Mucosa of descending colon (tissue), 3 donors: ENCODE data around the gene IFI27L1. TPM values are rescaled to one million over a fixed set of nuclear protein-coding genes. Genes with fewer than 3 reads are reported as not detected.

Experiments
- ATAC-seq: fragments of 200-7000 bp; cut with Tn5 transposase; one replicate; pipeline ENCODE4 v1.9.1; 2020; ENCODE audit warnings: mild to moderate bottlenecking, moderate library complexity
- DNase-seq, 3 donors: peaks; one replicate each; pipeline ENCODE4 v3.0.0-alpha.2; 2020
- H3K36me3 ChIP-seq: fragments of 200-600 bp; one replicate; pipeline ENCODE4 v1.8.0; 2021; ENCODE audit warnings: low read depth, mild to moderate bottlenecking
- H3K4me1 ChIP-seq: fragments of 200-600 bp; one replicate; pipeline ENCODE4 v1.8.0; 2021; ENCODE audit warnings: low read depth, mild to moderate bottlenecking
- H3K4me3 ChIP-seq: fragments of 200-600 bp; one replicate; pipeline ENCODE4 v1.8.0; 2021; ENCODE audit warnings: mild to moderate bottlenecking
- H3K9me3 ChIP-seq: fragments of 200-600 bp; one replicate; pipeline ENCODE4 v1.8.0; 2021; ENCODE audit warnings: mild to moderate bottlenecking
- intact Hi-C, 2 donors: fragments of 100-400 bp; cut with DNase I in 1 of 2; cut with micrococcal nuclease in 1 of 2; formaldehyde crosslinking; loops; one replicate each; pipeline versions ENCODE4 v1.11.0 to v1.11.1; 2022; cut with DNase I, micrococcal nuclease
- total RNA-seq, 3 donors: library from RNA; stranded (reverse); fragmentation: NEBNext Ultra II Directional in 2 of 3; extraction: Animal tissue kit (Norgen Biotek cat#: 25700) in 2 of 3; gene quantifications; one replicate each; pipeline versions ENCODE4 v1.2.1 to v1.2.4, GENCODE V29; 2021 to 2023
- TF ChIP-seq, protein P1 (sequence below): fragments of 200-600 bp; IDR thresholded peaks from one replicate; pipeline ENCODE4 v1.8.0; 2022; ENCODE audit warnings: antibody characterized with exemption, mild to moderate bottlenecking
- donor health status: DM: no; HTN: no; CAD: no; lungs with moderate emphysema.
- donor health status: DM: no; HTN: no; CAD: no.
- donor health status: DM: no; HTN: yes; CAD: no.

Gene IFI27L1
- total RNA-seq, 3 donors from 2014 or later = 19.9 to 29.9 (median 20.6) TPM

DNA sequence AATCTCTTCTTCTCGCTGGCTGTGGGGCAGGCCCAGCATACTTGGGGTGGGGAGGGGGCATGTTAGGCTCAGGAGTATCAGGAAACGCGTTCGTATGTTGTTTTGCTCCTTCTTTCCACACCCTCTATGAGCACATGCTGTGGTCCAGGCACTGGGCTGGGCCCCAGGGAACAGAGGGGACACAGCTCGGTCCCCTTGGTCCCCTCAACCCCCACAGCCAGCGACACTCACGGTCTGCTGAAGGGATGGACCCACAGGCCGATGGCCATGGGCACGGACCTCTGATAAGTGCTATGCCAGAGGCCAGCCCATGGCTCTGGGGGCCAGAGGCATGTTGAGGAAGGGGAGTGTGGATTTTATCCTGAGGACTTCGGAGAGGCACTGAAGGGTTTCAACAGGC, 35.6 kb downstream of the IFI27L1 start:
- DNase-seq (no peak), ATAC-seq (no peak)
- TF ChIP-seq, protein P1, sequence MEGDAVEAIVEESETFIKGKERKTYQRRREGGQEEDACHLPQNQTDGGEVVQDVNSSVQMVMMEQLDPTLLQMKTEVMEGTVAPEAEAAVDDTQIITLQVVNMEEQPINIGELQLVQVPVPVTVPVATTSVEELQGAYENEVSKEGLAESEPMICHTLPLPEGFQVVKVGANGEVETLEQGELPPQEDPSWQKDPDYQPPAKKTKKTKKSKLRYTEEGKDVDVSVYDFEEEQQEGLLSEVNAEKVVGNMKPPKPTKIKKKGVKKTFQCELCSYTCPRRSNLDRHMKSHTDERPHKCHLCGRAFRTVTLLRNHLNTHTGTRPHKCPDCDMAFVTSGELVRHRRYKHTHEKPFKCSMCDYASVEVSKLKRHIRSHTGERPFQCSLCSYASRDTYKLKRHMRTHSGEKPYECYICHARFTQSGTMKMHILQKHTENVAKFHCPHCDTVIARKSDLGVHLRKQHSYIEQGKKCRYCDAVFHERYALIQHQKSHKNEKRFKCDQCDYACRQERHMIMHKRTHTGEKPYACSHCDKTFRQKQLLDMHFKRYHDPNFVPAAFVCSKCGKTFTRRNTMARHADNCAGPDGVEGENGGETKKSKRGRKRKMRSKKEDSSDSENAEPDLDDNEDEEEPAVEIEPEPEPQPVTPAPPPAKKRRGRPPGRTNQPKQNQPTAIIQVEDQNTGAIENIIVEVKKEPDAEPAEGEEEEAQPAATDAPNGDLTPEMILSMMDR = no peak

DNA sequence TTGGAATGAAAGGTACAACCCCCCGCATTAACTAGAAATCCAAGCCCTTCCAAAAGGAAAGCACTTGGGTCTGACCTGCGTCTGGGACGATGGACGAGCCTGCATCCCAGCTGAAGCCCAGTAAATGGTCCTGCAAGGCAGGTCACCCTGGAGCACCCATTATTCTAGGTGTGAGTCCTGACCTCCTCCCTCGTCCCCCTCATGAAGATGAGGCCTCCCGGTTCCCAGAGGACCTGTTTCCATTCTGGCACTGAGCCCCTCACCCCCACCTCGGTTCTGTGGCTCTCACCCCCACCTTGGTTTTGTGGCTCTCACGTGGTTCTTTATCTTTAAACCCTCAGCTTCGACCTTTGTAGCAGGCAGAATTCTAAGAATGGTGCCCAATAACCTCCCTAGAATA, 36.7 kb downstream of the IFI27L1 start:
- H3K9me3 ChIP-seq = peaks cover 9% of the 10 kb centered on the region
- H3K36me3 ChIP-seq = no peaks in the 10 kb centered on the region
- DNase-seq (no peak), ATAC-seq (no peak)
- H3K4me3 ChIP-seq = no peak overlapping the region
- TF ChIP-seq, protein P1 = no peak
- peaks cover 5% of the 10 kb centered on the region for H3K4me1 ChIP-seq
- intact Hi-C loops = no loop called here

More for the DNA sequence above, 35.6 kb downstream of the IFI27L1 start:
- Histone ChIP-seq H3K4me1 (peaks cover 11% of the 10 kb centered on the region), H3K4me3 (no peak overlapping the region), H3K9me3 (peaks cover 9% of the 10 kb centered on the region), H3K36me3 (no peaks in the 10 kb centered on the region)
- intact Hi-C loops = no loop called here

DNA sequence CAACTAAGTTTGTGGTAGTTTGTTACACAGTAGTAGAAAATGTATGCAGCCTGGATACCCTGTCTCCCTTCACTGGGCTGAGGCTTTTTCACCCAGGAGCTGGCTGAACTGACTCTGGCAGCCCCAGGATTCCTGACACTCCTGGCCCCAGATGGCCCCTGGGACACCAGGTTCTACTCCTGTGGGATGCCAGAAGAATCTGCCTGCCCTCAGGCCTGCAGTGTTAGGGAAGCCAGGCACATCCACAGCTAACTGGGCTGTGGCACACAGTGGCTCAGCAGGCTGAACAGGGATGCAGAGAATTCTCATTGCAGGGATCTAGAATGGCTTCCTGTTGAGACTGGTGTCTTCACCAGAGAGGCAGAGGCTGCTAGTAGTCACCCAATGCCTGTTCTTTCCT, 38.0 kb downstream of the IFI27L1 start:
- no peak overlapping the region for H3K4me3 ChIP-seq
- TF ChIP-seq, protein P1 = no peak
- ATAC-seq (no peak), DNase-seq (no peak)
- no peaks in the 10 kb centered on the region for H3K36me3 ChIP-seq
- H3K9me3 ChIP-seq = peaks cover 9% of the 10 kb centered on the region
- intact Hi-C loops = no loop called here
- peaks cover 5% of the 10 kb centered on the region for H3K4me1 ChIP-seq

DNA sequence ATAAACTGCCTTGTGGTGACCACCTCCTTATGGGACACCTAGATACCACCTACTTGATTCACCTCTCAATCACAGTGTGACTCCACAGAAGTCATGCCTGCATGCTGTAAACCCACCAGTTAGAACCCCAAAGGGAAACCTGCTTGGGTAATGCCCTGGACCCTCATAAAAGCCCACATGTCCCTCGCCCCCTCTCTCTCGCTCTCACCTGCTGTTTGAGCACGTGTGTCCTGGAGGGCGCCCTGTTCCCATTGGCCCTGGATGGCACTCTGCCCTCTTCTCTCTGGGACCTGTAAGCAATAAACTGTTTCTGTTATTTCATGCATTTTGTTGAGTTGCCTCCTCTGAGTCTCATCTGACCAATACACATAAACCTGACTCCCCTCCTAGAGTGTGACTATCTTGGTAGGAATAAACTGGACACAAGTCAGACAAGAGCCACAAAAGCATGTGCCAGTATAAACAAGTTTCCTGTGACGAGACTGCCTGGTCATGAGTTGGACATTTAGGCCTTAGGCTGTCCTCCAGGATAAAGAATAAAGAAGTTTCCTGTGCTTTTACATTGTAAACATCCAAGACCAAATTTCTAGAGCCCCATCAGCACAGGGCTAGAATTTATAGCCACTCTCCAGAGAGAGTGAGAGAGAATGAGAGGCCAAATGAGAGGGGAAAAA, 39.7 kb downstream of the IFI27L1 start:
- TF ChIP-seq, protein P1 = no peak
- no peak for ATAC-seq
- no peaks in the 10 kb centered on the region for H3K4me1 ChIP-seq
- no peaks in the 10 kb centered on the region for H3K36me3 ChIP-seq
- intact Hi-C loops = no loop called here
- peaks cover 9% of the 10 kb centered on the region for H3K9me3 ChIP-seq
- H3K4me3 ChIP-seq = no peak overlapping the region
- no peak for DNase-seq

DNA sequence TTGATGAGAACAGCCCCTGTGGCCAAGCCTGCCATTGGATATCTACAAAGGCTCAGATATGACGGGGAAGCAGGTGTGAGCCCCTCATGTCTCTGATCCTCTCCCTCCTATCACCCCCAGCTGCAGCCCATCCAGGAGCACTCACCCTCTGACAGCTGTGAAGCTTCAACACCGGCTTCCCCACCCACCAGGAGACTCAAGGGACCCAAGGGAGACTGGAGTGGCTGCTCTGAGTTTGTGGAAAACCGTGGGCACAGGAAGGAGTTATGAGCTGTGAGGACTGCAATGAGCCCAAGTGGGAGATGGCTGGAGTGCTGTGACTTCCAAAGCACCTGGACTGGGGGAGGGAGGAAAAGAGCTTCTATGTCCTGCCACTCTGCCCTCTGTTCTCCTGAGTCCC, 40.4 kb downstream of the IFI27L1 start:
- no peaks in the 10 kb centered on the region for H3K4me1 ChIP-seq
- intact Hi-C loops = no loop called here
- H3K9me3 ChIP-seq = peaks cover 9% of the 10 kb centered on the region
- H3K4me3 ChIP-seq = no peak overlapping the region
- ATAC-seq (no peak), DNase-seq (no peak)
- TF ChIP-seq, protein P1 = no peak
- H3K36me3 ChIP-seq = no peaks in the 10 kb centered on the region

DNA sequence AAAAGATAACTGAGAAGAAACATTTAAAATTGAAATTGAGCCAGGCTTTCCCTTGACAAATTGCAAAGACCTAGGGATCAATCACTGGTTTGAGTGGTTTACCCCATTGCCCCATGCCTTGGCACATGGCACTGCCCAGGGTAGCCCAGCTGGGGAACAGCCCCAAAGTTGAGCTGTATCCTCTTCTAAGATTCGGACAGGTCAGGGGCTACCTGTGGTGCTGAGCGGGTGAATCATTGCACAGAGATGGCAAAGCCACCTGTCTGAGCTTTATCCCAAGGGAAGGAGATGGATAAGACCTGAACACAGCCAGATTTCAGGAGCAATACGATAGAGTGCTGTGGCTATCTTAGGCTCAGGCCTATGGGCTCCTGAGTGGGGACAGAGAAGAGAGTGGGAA, 41.3 kb downstream of the IFI27L1 start:
- no peak for ATAC-seq
- no peaks in the 10 kb centered on the region for H3K36me3 ChIP-seq
- H3K4me3 ChIP-seq = no peak overlapping the region
- no peaks in the 10 kb centered on the region for H3K4me1 ChIP-seq
- DNase-seq = no peak
- intact Hi-C loops = no loop called here
- TF ChIP-seq, protein P1 = no peak
- H3K9me3 ChIP-seq = peaks cover 9% of the 10 kb centered on the region
